ENCODE results near the gene PROX2. TPM values are rescaled to one million over a fixed set of nuclear protein-coding genes. Genes with fewer than 3 reads are reported as not detected.

PROX2 gene
- total and polyA plus RNA-seq, 2 experiments from 2014 or later, result 0.05 TPM; not detected in 1

- Histone ChIP-seq H3F3A (ENCODE audit: insufficient read depth) (peaks cover 16% of the 10 kb centered on the region; the same call in 1 of the 2 replicates), H3K4me2 (ENCODE audit: unreplicated experiment) (no peak overlapping the region), H3K36me3 (ENCODE audit: low read depth) (no peaks in the 10 kb centered on the region), H3K4me1 (ENCODE audit: insufficient read depth) (peaks cover 12% of the 10 kb centered on the region), H2AFZ (no peak overlapping the region), H3K9me3 (ENCODE audit: low read depth) (no peaks in the 10 kb centered on the region), H3K79me2 (ENCODE audit: insufficient read depth) (no peaks in the 10 kb centered on the region), H3K9me2 (ENCODE audit: insufficient read depth) (no peaks in the 10 kb centered on the region), H3K27ac (no peak overlapping the region), H3K4me3 (no peak overlapping the region), H4K20me1 (ENCODE audit: insufficient read depth) (no peaks in the 10 kb centered on the region), H3K27me3 (replicated peaks; ENCODE audit: insufficient read depth) (no peaks in the 10 kb centered on the region), H3K9ac (no peak overlapping the region)
- 69 to 71% methylated on average over 3 of the region's 3 CpGs for WGBS, 2 experiments (ENCODE audit: low coverage in 1 of 2, low lambda C conversion rate in 2 of 2, missing lambda C conversion rate in 2 of 2)
- TF ChIP-seq EZH2 (IDR thresholded peaks at IDR 0.05; ENCODE audit: insufficient read depth, poor library complexity, severe bottlenecking) (no peak), EZH2phosphoT487 (IDR thresholded peaks at IDR 0.05; ENCODE audit: insufficient read depth, low read depth) (no peak)
- in situ Hi-C loops (cut with MboI), result no loop called here
- DNase-seq, result no peak
These were observed 14.2 kb downstream of the PROX2 start for GRCh38 chr14:74861734-74862090.

GRCh38 chr14:74860899-74861733 is 14.8 kb downstream of the PROX2 start:
- TF ChIP-seq EZH2 (IDR thresholded peaks at IDR 0.05; ENCODE audit: insufficient read depth, poor library complexity, severe bottlenecking) (no peak), EZH2phosphoT487 (IDR thresholded peaks at IDR 0.05; ENCODE audit: insufficient read depth, low read depth) (no peak)
- peaks cover 16% of the 10 kb centered on the region; the same call in 1 of the 2 replicates for H3F3A ChIP-seq (ENCODE audit: insufficient read depth)
- H3K79me2 ChIP-seq (ENCODE audit: insufficient read depth), result no peaks in the 10 kb centered on the region
- H3K36me3 ChIP-seq (ENCODE audit: low read depth), result no peaks in the 10 kb centered on the region
- no peaks in the 10 kb centered on the region for H3K9me3 ChIP-seq (ENCODE audit: low read depth)
- no peaks in the 10 kb centered on the region for H3K9me2 ChIP-seq (ENCODE audit: insufficient read depth)
- no peak overlapping the region for H3K27ac ChIP-seq
- DNase-seq, result peak; percentile 87
- H4K20me1 ChIP-seq (ENCODE audit: insufficient read depth), result no peaks in the 10 kb centered on the region
- 30 to 32% methylated on average over 7 of the region's 7 CpGs for WGBS, 2 experiments (ENCODE audit: low coverage in 1 of 2, low lambda C conversion rate in 2 of 2, missing lambda C conversion rate in 2 of 2)
- no peak overlapping the region for H3K9ac ChIP-seq
- peaks cover 12% of the 10 kb centered on the region for H3K4me1 ChIP-seq (ENCODE audit: insufficient read depth)
- in situ Hi-C loops (cut with MboI), result no loop called here
- H3K4me2 ChIP-seq (ENCODE audit: unreplicated experiment), result no peak overlapping the region
- no peaks in the 10 kb centered on the region for H3K27me3 ChIP-seq (replicated peaks; ENCODE audit: insufficient read depth)
- no peak overlapping the region for H3K4me3 ChIP-seq
- no peak overlapping the region for H2AFZ ChIP-seq

GRCh38 chr14:74859757-74860552 is 16.0 kb downstream of the PROX2 start:
- Histone ChIP-seq H3F3A (ENCODE audit: insufficient read depth) (peaks cover 16% of the 10 kb centered on the region; the same call in 1 of the 2 replicates), H3K9ac (no peak overlapping the region), H2AFZ (no peak overlapping the region), H3K4me3 (no peak overlapping the region), H3K27me3 (replicated peaks; ENCODE audit: insufficient read depth) (no peaks in the 10 kb centered on the region), H3K36me3 (ENCODE audit: low read depth) (no peaks in the 10 kb centered on the region), H3K4me1 (ENCODE audit: insufficient read depth) (peaks cover 12% of the 10 kb centered on the region), H3K9me3 (ENCODE audit: low read depth) (no peaks in the 10 kb centered on the region), H3K4me2 (ENCODE audit: unreplicated experiment) (no peak overlapping the region), H3K27ac (no peak overlapping the region), H3K79me2 (ENCODE audit: insufficient read depth) (no peaks in the 10 kb centered on the region), H3K9me2 (ENCODE audit: insufficient read depth) (no peaks in the 10 kb centered on the region), H4K20me1 (ENCODE audit: insufficient read depth) (no peaks in the 10 kb centered on the region)
- no peak for DNase-seq
- in situ Hi-C loops (cut with MboI), result no loop called here
- TF ChIP-seq EZH2phosphoT487 (IDR thresholded peaks at IDR 0.05; ENCODE audit: insufficient read depth, low read depth) (no peak), EZH2 (IDR thresholded peaks at IDR 0.05; ENCODE audit: insufficient read depth, poor library complexity, severe bottlenecking) (no peak)
- WGBS, 2 experiments (ENCODE audit: low coverage in 1 of 2, low lambda C conversion rate in 2 of 2, missing lambda C conversion rate in 2 of 2), result 76 to 77% methylated on average over 10 of the region's 10 CpGs

- Histone ChIP-seq H3K36me3 (ENCODE audit: low read depth) (no peaks in the 10 kb centered on the region), H3K27ac (no peak overlapping the region), H3K4me2 (ENCODE audit: unreplicated experiment) (no peak overlapping the region), H2AFZ (no peak overlapping the region), H3K9me3 (ENCODE audit: low read depth) (no peaks in the 10 kb centered on the region), H3F3A (ENCODE audit: insufficient read depth) (peaks cover 33% of the 10 kb centered on the region), H3K4me3 (no peak overlapping the region), H4K20me1 (ENCODE audit: insufficient read depth) (no peaks in the 10 kb centered on the region), H3K27me3 (replicated peaks; ENCODE audit: insufficient read depth) (no peaks in the 10 kb centered on the region), H3K79me2 (ENCODE audit: insufficient read depth) (no peaks in the 10 kb centered on the region), H3K9me2 (ENCODE audit: insufficient read depth) (no peaks in the 10 kb centered on the region), H3K9ac (no peak overlapping the region), H3K4me1 (ENCODE audit: insufficient read depth) (peaks cover 27% of the 10 kb centered on the region)
- TF ChIP-seq EZH2phosphoT487 (IDR thresholded peaks at IDR 0.05; ENCODE audit: insufficient read depth, low read depth) (no peak), EZH2 (IDR thresholded peaks at IDR 0.05; ENCODE audit: insufficient read depth, poor library complexity, severe bottlenecking) (no peak)
- peak; percentile 55 for DNase-seq
- WGBS, 2 experiments (ENCODE audit: low coverage in 1 of 2, low lambda C conversion rate in 2 of 2, missing lambda C conversion rate in 2 of 2), result 4 to 10% methylated on average over 1 of the region's 1 CpG
- in situ Hi-C loops (cut with MboI), result no loop called here
These were observed 17.9 kb downstream of the PROX2 start for GRCh38 chr14:74858022-74858421.

Measured in GM23248 (cell line).